Measurements from ENCODE around the gene IL15.
"Not testable (repeated sequence)": the region's sequence is repeated elsewhere in the genome, so short reads cannot be mapped to it uniquely, and the experiment has no call there.

Gene IL15

DNA sequence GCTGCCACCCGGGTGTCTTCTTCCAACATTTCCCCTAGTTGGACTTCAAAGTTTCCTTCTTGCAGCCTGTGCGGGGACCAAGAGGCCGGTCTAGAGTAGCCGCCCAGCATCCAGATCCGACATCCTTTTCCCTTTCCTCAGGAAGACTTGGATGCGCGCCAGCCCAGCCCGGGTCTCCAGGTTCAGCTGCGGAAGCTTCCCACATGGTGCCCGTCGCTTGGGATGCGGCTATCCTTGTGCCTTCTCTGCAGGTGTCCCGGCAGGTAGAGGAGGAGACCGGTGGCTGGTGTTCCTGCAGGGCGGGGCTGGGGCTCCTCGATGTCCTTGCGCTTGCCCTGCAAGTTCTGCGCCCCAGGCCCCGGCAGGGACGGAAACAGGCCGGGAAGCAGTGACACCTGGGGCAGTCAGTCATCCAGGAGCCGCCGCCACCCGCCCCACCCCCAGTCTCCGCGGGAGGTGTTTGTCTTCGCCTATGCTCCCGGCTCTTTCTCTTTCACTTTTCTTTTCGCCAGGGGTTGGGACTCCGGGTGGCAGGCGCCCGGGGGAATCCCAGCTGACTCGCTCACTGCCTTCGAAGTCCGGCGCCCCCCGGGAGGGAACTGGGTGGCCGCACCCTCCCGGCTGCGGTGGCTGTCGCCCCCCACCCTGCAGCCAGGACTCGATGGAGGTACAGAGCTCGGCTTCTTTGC, at the start of gene IL15:
Gene IL15 (plus strand): TSS at position 502 of the 689 bp plus-strand sequence. CDS start 82,882 bp downstream, outside the sequence.
- DNase-seq: peak; percentile 29

- no peak for DNase-seq
Measured at GRCh38 chr4:141587897-141588296, 48.5 kb upstream of the IL15 start.

GRCh38 chr4:141595531-141595930, 40.9 kb upstream of the IL15 start:
- DNase-seq: no peak

GRCh38 chr4:141599853-141600252, 36.5 kb upstream of the IL15 start:
- no peak for DNase-seq

GRCh38 chr4:141604683-141605082, 31.7 kb upstream of the IL15 start:
- DNase-seq: not testable (repeated sequence)

GRCh38 chr4:141605425-141605856, 30.9 kb upstream of the IL15 start:
- no peak for DNase-seq

- DNase-seq: no peak
Measured at GRCh38 chr4:141609243-141609642, 27.1 kb upstream of the IL15 start.

- DNase-seq: no peak
Measured at GRCh38 chr4:141610365-141610764, 26.0 kb upstream of the IL15 start.

DNA sequence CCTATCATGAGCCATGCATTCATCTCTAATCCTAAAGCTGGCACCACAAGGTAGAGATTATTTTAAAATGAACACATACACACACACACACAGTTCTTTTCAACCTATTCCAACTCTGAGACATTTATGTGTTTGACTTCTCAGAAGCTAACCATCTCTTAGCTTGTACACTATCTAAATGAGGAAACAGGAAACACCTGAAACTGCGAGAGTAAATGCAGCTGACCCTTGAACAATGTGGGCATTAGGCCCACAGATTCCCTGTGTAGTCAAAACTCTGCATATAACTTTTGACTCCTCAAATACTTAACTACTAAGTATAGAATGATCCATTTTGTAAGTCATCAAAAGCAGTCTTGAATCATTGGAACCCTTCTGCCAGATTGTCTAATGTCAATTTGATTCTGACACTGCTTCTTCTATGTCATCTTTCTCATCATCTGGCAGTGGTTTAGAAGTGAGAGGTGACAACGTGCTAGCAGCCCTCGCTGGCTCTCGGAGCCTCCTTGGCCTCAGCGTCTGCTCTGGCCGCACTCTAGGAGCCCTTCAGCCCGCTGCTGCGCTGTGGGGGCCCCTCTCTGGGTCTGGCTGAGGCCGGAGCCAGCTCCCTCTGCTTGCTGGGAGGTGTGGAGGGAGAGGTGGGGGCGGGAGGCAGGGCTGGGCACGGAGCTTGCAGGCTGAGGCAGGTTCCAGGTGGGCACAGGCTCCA, 21.4 kb upstream of the IL15 start:
- peak; percentile 4 for DNase-seq

GRCh38 chr4:141615587-141615918, 20.8 kb upstream of the IL15 start:
- DNase-seq: not testable (repeated sequence)

DNA sequence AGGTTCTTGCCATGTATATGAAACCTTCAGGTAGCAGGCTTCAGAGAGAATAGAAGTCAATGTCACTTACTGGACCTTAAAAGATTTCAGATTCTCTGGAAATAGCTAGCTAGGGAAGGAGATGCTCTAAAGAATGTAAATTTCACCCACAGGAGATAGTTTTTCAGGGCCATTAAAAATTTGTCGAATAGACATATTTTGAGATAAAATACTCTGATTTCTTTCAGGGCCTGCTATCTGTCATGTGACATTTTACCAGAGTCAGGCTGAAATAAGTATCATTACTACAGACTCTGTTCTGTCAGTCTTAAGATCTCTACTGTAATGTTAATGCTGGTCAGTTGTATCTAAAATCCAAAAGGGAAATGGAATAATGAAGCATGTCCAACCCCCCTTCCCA, 15.7 kb upstream of the IL15 start:
- DNase-seq: no peak

DNA sequence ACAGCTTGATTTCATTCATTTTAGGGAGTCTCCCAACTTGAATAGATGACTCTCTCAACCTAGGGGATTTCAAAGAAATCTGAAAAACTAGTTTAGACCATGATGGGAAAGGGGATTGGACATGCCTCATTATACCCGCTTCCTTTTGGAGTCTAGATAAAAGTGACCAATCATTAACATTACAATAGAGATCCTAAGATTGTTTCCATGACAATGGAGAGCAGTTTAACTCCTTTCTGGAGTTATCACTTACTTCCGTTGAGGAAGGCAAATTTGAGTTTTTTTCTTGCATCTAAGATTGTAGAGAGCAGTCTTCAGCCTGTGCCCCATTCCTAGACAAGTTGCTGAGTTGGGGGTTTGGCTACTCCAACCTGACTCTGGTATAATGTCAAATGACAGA, 11.4 kb upstream of the IL15 start:
- DNase-seq: no peak

- no peak for DNase-seq
Measured at GRCh38 chr4:141630854-141631253, 5.5 kb upstream of the IL15 start.

GRCh38 chr4:141635736-141636081, 674 bp upstream of the IL15 start:
- no peak for DNase-seq

- DNase-seq: no peak
Measured at GRCh38 chr4:141636771-141637460, 533 bp downstream of the IL15 start.

- no peak for DNase-seq
Measured at GRCh38 chr4:141637565-141637964, 1.2 kb downstream of the IL15 start.

- no peak for DNase-seq
Measured at GRCh38 chr4:141638230-141638629, 1.8 kb downstream of the IL15 start.

GRCh38 chr4:141640696-141641095, 4.3 kb downstream of the IL15 start:
- DNase-seq: no peak

DNA sequence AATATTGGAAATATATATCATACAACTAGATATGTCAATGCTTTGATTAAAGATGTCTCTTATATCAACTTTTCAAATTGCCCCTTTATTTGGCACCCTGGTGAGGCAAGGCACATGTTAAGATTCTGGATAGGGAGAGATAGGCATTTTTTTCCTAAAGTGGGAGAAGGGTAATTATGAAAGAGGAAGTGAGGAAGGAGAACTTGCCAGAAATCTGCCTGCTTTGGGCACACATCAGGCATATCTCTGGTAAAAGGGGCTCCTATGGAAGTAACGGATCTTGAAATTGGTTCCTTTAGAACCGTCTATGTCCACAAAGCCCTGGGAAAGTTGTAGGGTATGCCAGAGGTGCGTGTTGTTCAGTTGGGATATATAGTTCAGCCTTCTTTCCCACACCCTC, 5.7 kb downstream of the IL15 start:
- DNase-seq: no peak

- DNase-seq: no peak
Measured at GRCh38 chr4:141642711-141643110, 6.3 kb downstream of the IL15 start.

DNA sequence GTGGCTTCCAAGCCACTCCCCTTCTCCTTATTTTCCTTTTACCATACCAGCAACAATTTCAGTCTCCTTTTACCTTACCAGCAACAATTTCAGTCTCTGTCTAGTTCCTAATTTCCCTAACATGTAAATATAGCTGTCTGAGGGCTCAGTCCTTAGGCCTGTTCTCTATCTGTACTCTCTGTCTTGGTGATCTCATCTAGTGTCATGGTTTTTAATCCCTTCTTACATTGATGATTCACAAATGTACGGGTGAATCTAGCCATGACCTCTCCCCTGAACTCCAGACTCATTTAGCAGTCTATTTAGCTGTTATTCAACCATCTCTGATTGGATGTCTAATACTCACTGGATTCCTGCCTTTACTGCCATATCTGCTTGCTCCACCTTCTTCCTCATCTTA, 7.2 kb downstream of the IL15 start:
- DNase-seq: no peak

DNA sequence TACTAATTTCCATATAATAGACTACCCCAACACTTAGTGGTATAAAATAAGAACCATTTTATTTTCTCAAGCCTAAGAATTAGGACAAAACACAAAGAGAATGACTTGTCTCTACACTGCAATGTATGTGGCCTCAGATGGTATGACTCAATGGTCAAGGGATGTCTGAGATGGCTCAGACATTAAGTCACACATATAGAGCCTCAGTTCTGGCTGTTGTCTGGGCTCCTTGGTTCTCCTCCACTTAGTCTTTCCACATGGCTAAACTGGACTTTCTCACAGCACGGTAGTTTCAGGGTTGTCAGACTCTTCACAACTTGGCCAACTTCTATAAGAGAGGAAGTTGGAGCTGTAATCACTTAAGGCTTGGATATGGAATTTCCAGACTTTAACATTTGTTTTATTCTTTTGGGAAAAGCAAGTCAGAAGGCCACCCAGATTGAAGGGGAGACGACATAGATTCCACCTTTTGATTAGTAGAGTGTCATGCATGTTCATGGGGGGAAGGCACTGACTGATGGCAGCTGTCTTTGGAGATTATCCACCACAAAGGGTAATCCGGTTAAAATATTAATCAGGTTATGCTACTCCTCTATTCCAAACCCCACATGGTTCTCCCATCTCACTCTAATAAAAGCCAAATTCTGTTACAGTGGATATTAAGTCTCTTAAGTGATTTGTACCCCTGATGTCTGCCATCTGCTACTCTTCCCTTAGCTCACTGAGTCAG, 9.4 kb downstream of the IL15 start:
- DNase-seq: no peak

- DNase-seq: no peak
Measured at GRCh38 chr4:141646969-141647368, 10.6 kb downstream of the IL15 start.

GRCh38 chr4:141647966-141648365, 11.6 kb downstream of the IL15 start:
- DNase-seq: no peak
